ENCODE measurements around the gene POLRMT. TPM values are rescaled to one million over a fixed set of nuclear protein-coding genes. Genes with fewer than 3 reads are reported as not detected.

The POLRMT gene
- polyA plus RNA-seq, 1 of the 3 experiments (the other 2 are of a cell fraction) = 38.2 TPM

DNA sequence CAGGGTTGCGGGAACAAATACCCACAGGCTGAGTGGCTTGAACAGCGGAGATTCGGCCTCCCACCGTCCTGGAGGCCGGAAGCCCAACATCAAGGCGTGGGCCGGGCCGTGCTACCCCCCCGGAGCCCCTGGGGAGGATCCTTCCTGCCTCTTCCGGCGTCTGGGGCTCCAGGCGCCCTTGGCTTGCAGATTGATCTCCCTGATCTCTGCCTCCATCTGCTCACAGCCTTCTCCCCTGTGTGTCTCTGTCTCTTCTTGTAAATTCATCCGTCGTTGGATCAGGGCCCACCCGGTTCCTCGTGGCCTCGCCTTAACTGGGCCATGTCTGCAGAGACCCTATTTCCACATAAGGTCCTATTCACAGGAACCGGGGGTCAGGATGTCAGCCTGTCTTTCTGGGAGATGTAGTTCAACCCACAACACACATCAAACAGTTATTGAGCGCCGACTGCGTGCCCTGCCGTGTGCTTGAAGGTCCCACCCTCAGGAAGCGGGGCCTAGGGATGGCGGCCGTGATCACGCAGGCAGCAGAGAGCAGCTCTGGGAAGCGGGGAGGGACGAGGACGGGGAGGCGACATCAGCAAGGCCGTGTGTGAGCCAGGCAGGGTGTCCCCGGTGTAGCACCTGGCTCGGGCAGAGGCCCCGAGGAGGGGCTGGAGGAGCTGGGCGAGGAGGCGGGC, 22.4 kb downstream of the POLRMT start (continued):
- TF ChIP-seq, protein P1, sequence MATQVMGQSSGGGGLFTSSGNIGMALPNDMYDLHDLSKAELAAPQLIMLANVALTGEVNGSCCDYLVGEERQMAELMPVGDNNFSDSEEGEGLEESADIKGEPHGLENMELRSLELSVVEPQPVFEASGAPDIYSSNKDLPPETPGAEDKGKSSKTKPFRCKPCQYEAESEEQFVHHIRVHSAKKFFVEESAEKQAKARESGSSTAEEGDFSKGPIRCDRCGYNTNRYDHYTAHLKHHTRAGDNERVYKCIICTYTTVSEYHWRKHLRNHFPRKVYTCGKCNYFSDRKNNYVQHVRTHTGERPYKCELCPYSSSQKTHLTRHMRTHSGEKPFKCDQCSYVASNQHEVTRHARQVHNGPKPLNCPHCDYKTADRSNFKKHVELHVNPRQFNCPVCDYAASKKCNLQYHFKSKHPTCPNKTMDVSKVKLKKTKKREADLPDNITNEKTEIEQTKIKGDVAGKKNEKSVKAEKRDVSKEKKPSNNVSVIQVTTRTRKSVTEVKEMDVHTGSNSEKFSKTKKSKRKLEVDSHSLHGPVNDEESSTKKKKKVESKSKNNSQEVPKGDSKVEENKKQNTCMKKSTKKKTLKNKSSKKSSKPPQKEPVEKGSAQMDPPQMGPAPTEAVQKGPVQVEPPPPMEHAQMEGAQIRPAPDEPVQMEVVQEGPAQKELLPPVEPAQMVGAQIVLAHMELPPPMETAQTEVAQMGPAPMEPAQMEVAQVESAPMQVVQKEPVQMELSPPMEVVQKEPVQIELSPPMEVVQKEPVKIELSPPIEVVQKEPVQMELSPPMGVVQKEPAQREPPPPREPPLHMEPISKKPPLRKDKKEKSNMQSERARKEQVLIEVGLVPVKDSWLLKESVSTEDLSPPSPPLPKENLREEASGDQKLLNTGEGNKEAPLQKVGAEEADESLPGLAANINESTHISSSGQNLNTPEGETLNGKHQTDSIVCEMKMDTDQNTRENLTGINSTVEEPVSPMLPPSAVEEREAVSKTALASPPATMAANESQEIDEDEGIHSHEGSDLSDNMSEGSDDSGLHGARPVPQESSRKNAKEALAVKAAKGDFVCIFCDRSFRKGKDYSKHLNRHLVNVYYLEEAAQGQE (IDR thresholded peaks at IDR 0.05; ENCODE audit: low read depth, low read length) = no peak
- TF ChIP-seq, protein P2, sequence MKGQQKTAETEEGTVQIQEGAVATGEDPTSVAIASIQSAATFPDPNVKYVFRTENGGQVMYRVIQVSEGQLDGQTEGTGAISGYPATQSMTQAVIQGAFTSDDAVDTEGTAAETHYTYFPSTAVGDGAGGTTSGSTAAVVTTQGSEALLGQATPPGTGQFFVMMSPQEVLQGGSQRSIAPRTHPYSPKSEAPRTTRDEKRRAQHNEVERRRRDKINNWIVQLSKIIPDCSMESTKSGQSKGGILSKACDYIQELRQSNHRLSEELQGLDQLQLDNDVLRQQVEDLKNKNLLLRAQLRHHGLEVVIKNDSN (IDR thresholded peaks at IDR 0.05; ENCODE audit: borderline replicate concordance, low read depth) = no peak
- TF ChIP-seq GABPA (IDR thresholded peaks at IDR 0.05; ENCODE audit: low read depth) (peak; percentile 56; the same call in 1 of the 2 replicates), CHD2 (IDR thresholded peaks at IDR 0.05; ENCODE audit: low read length, partially characterized antibody) (no peak), TAF1 (IDR thresholded peaks at IDR 0.05; ENCODE audit: borderline replicate concordance, low read depth, low read length) (no peak), TCF12 (IDR thresholded peaks at IDR 0.05) (no peak), SIN3A (IDR thresholded peaks at IDR 0.05; ENCODE audit: borderline replicate concordance, low read depth, low read length) (no peak), NRF1 (IDR thresholded peaks at IDR 0.05; ENCODE audit: low read depth, low read length) (no peak), RXRA (IDR thresholded peaks at IDR 0.05; ENCODE audit: borderline replicate concordance, low read depth) (no peak), ELF1 (IDR thresholded peaks at IDR 0.05) (no peak)
- TF ChIP-seq, protein P3, sequence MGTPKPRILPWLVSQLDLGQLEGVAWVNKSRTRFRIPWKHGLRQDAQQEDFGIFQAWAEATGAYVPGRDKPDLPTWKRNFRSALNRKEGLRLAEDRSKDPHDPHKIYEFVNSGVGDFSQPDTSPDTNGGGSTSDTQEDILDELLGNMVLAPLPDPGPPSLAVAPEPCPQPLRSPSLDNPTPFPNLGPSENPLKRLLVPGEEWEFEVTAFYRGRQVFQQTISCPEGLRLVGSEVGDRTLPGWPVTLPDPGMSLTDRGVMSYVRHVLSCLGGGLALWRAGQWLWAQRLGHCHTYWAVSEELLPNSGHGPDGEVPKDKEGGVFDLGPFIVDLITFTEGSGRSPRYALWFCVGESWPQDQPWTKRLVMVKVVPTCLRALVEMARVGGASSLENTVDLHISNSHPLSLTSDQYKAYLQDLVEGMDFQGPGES (IDR thresholded peaks at IDR 0.05; ENCODE audit: low read depth, low read length) = no peak
- TF ChIP-seq, protein P4, sequence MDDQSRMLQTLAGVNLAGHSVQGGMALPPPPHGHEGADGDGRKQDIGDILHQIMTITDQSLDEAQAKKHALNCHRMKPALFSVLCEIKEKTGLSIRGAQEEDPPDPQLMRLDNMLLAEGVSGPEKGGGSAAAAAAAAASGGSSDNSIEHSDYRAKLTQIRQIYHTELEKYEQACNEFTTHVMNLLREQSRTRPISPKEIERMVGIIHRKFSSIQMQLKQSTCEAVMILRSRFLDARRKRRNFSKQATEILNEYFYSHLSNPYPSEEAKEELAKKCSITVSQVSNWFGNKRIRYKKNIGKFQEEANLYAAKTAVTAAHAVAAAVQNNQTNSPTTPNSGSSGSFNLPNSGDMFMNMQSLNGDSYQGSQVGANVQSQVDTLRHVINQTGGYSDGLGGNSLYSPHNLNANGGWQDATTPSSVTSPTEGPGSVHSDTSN (IDR thresholded peaks at IDR 0.05) = no peak

Measured in SK-N-SH (cell line).